HUES64 (cell line): Measurements from ENCODE around the gene RNF166.

Experiments used
- H3K27ac ChIP-seq: 2 replicates; pipeline ENCODE4 v1.7.0; 2013; ENCODE audit warnings: low read depth, low read length, inconsistent platforms
- H3K27me3 ChIP-seq: 2 replicates; pipeline ENCODE4 v1.6.1; 2013; ENCODE audit warnings: mild to moderate bottlenecking, low read length; ENCODE audit not compliant: insufficient read depth
- H3K36me3 ChIP-seq: 2 replicates; pipeline ENCODE4 v1.6.1; 2013; ENCODE audit warnings: mild to moderate bottlenecking, low read length; ENCODE audit not compliant: insufficient read depth
- H3K4me1 ChIP-seq: 2 replicates; pipeline ENCODE4 v1.6.1; 2013; ENCODE audit warnings: mild to moderate bottlenecking, low read length, moderate library complexity; ENCODE audit not compliant: insufficient read depth
- H3K4me3 ChIP-seq: 2 replicates; pipeline ENCODE4 v1.5.1; 2013; ENCODE audit warnings: mild to moderate bottlenecking, low read length, moderate library complexity
- H3K9ac ChIP-seq: 2 replicates; pipeline ENCODE4 v1.6.1; 2013; ENCODE audit warnings: mild to moderate bottlenecking, low read depth, low read length
- H3K9me3 ChIP-seq: 2 replicates; pipeline ENCODE4 v1.6.1; 2013; ENCODE audit warnings: low read depth, low read length; ENCODE audit not compliant: insufficient read depth
- WGBS: fragments of 150-250, 120-280 bp; methylation state at CpG from one replicate; pipeline ENCODE4 v1.1.7; 2013; ENCODE audit warnings: missing lambda C conversion rate; 5-methylcytosine and 5-hydroxymethylcytosine counted together

The RNF166 gene

GRCh38 chr16:88747588-88748301, 41.5 kb upstream of the RNF166 start:
- Histone ChIP-seq H3K27me3 (no peaks in the 10 kb centered on the region), H3K27ac (no peak overlapping the region), H3K36me3 (no peaks in the 10 kb centered on the region), H3K9me3 (no peaks in the 10 kb centered on the region), H3K4me3 (no peak overlapping the region), H3K4me1 (0 out of 2 replicates have a peak, but pooled peaks cover 4% of the 10 kb centered on the region), H3K9ac (no peak overlapping the region)
- WGBS = 94% methylated on average over 26 of the region's 26 CpGs

GRCh38 chr16:88746506-88746905, 40.3 kb upstream of the RNF166 start:
- no peak overlapping the region for H3K27ac ChIP-seq
- H3K36me3 ChIP-seq = no peaks in the 10 kb centered on the region
- H3K9ac ChIP-seq = no peak overlapping the region
- WGBS = 74% methylated on average over 17 of the region's 17 CpGs
- H3K9me3 ChIP-seq = no peaks in the 10 kb centered on the region
- no peak overlapping the region for H3K4me3 ChIP-seq
- H3K4me1 ChIP-seq = 0 out of 2 replicates have a peak, but pooled peaks cover 4% of the 10 kb centered on the region
- H3K27me3 ChIP-seq = no peaks in the 10 kb centered on the region

DNA sequence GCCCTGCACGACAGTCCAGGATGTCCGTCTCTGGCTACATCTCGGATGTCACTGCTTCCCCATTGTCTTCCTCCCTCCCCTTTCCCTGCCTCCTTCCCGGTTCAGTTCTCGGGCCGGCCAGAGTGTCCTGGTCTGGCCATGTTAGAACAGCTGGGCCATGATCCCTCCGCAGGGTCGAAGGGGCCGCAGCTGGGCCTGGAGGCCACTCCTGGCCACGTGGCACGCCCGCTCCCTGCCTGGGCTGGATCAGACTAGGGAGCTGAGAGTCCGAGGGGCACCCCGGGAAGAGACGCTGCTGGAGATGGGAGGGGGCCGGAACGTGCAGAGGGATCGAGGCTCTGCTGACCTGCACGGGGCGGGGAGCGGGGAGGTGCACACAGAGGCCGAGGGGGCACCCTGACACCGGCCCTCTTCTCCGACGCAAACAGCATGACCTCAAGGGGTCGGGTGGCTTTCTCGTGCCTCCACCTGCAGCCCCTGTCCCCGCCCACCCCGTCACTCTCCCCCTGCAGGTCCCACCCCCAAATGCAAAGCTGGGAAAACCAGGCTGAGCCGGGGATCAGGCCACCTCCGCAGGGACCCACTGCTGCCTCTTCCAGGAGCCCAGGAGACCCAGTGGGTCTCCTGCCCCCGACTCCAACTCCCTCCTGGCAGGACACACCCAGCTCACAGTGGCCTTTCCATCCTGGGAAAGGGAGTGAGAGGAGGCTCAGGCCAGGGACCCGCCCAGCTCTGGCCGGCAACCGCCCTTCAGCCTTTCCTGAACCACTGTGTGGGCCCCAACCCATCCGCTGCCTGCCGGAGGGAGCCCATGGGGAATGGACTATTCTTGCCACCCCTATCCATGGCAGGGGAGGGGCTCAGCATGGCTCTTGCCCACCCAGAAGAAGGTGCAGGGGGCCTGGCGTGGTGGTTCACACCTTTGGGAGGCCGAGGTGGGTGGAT, 38.6 kb upstream of the RNF166 start:
- Histone ChIP-seq H3K36me3 (0 out of 2 replicates have a peak, but pooled peaks cover 9% of the 10 kb centered on the region), H3K27ac (no peak overlapping the region), H3K4me1 (0 out of 2 replicates have a peak, but pooled peaks cover 4% of the 10 kb centered on the region), H3K4me3 (no peak overlapping the region), H3K27me3 (no peaks in the 10 kb centered on the region), H3K9me3 (no peaks in the 10 kb centered on the region), H3K9ac (no peak overlapping the region)
- WGBS = 75% methylated on average over 37 of the region's 39 CpGs

DNA sequence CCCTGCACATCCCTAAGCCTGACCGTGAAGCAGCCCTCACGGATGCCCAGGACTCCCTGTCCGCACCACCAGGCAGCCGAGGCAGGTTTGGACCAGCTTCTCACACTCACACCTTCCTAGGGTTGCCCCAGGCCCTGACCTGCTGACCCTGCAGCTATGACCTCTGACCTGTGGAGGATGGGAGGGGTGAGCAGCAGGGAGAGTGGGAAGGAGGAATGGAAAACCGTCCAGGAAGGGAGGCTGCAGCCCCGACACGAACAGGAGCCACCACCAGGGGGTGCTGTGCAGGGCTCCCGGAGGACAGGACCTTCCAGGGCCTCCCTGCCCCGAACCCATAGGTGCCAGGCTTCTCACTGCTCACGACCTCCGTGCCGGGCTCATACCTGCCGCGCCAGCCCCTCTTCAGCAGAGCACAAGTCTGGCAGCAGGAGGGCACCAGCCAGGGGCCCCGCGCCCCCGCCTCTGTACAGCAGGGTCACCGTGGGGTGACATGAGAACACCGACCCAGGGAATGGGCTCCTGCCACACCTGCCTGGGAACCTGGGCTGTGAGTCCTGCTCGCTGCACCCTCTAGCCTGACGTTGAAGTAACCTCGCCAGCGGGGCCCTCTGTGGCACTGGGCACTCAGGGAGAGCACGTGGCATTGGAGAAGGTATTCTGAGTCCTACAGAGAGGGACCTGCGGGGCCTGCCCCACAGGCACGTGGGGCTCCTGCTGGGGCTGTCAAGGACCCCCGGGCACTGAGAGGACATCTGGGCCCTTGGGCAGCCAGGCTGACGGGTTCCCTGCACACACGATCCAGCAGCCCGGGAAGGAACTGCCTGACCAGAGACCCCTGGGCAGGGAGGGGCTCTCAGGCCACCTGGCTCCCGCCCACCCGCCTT, 37.7 kb upstream of the RNF166 start:
- Histone ChIP-seq H3K27me3 (no peaks in the 10 kb centered on the region), H3K36me3 (0 out of 2 replicates have a peak, but pooled peaks cover 9% of the 10 kb centered on the region), H3K4me3 (no peak overlapping the region), H3K4me1 (0 out of 2 replicates have a peak, but pooled peaks cover 4% of the 10 kb centered on the region), H3K27ac (no peak overlapping the region), H3K9ac (no peak overlapping the region), H3K9me3 (no peaks in the 10 kb centered on the region)
- WGBS = 69% methylated on average over 32 of the region's 32 CpGs

DNA sequence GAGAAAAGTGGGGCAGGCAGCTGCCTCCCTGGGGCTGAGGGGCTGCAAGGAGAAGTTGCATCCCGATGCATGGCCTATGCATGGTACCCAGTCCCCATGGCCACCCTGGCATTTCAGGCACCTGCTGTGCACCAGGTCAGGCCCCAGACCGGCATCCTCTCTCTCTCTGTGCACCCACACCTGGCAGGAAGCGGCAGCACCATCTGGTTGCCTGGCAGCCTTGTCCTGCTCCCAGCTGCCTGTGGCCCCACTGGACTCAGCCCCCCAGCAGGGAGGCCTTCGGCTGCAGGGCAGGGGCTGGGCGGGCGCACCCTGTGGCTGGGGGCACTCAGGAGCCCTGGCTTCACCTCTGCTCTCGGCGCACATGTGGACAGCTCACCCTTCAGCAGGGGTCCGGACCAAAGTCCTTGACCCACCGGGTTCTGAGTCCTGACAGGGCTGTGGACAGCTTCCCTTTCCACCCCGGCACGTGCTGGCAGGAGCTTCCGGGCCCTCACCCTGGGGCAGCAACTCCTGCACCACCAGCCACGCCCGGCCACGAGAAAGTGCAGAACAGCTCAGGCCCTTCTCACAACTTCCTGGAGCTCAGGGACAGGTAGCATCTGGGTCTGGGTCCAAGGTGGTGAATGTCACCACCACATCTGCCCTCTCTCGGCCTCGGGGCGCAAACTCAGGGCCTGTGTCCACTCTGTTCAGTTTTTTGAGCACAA, 36.8 kb upstream of the RNF166 start:
- no peak overlapping the region for H3K27ac ChIP-seq
- H3K4me3 ChIP-seq = no peak overlapping the region
- H3K36me3 ChIP-seq = 0 out of 2 replicates have a peak, but pooled peaks cover 9% of the 10 kb centered on the region
- WGBS = 84% methylated on average over 19 of the region's 19 CpGs
- H3K9ac ChIP-seq = no peak overlapping the region
- H3K4me1 ChIP-seq = 0 out of 2 replicates have a peak, but pooled peaks cover 4% of the 10 kb centered on the region
- no peaks in the 10 kb centered on the region for H3K9me3 ChIP-seq
- no peaks in the 10 kb centered on the region for H3K27me3 ChIP-seq

GRCh38 chr16:88741368-88741767, 35.2 kb upstream of the RNF166 start:
- Histone ChIP-seq H3K9ac (no peak overlapping the region), H3K36me3 (0 out of 2 replicates have a peak, but pooled peaks cover 9% of the 10 kb centered on the region), H3K27me3 (no peaks in the 10 kb centered on the region), H3K4me3 (no peak overlapping the region), H3K9me3 (no peaks in the 10 kb centered on the region), H3K27ac (no peak overlapping the region), H3K4me1 (0 out of 2 replicates have a peak, but pooled peaks cover 4% of the 10 kb centered on the region)
- 93% methylated on average over 16 of the region's 17 CpGs for WGBS

- Histone ChIP-seq H3K4me1 (0 out of 2 replicates have a peak, but pooled peaks cover 4% of the 10 kb centered on the region), H3K27me3 (no peaks in the 10 kb centered on the region), H3K9me3 (no peaks in the 10 kb centered on the region), H3K9ac (no peak overlapping the region), H3K36me3 (peaks cover 12% of the 10 kb centered on the region; the same call in 1 of the 2 replicates), H3K4me3 (no peak overlapping the region), H3K27ac (no peak overlapping the region)
- 90% methylated on average over 12 of the region's 12 CpGs for WGBS
Measured at GRCh38 chr16:88740727-88741055, 34.5 kb upstream of the RNF166 start.

DNA sequence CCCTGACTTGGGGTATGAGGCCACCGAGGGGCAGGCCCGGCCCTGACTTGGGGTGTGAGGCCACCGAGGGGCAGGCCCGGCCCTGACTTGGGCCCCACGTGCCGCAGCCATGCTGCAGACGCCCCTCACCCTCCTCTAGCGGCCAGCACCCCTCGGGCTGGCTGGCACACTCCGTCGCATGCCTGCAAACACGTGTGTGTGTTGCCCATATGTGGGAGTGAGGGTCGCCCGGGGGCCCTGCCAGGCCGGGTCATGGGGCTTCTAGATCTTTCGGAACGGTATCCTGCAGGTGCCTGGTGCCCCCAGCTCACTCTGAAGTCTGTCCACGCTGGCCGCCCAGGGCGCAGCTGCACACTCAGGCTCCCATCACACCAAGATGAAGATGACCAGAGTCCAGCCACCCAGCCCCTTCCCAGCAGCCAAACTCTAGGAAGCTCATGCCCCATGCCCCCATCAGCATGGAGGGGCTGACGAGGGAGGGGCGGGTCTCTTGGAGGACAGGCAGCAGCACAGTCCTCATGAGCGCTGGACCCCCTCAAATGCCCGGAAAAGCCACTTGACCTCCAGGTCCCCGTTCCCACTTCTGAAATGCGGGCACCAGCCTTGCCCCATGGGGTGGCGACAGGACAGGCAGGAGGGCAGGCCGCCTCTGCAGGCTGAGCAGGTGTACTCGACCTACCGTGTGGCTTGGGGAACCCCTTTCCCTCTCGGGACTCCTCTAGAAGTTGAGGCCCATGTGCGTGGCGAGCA, 33.9 kb upstream of the RNF166 start:
- Histone ChIP-seq H3K36me3 (peaks cover 17% of the 10 kb centered on the region; the same call in 1 of the 2 replicates), H3K9ac (no peak overlapping the region), H3K9me3 (no peaks in the 10 kb centered on the region), H3K4me1 (0 out of 2 replicates have a peak, but pooled peaks cover 2% of the 10 kb centered on the region), H3K27me3 (no peaks in the 10 kb centered on the region), H3K4me3 (no peak overlapping the region), H3K27ac (no peak overlapping the region)
- 95% methylated on average over 33 of the region's 33 CpGs for WGBS

GRCh38 chr16:88739139-88739976, 33.1 kb upstream of the RNF166 start:
- Histone ChIP-seq H3K36me3 (peaks cover 17% of the 10 kb centered on the region; the same call in 1 of the 2 replicates), H3K4me1 (no peaks in the 10 kb centered on the region), H3K27ac (no peak overlapping the region), H3K9me3 (no peaks in the 10 kb centered on the region), H3K9ac (no peak overlapping the region; the same call in 1 of the 2 replicates), H3K27me3 (no peaks in the 10 kb centered on the region), H3K4me3 (no peak overlapping the region)
- 91% methylated on average over 22 of the region's 22 CpGs for WGBS
